VCaP (cell line): ENCODE data around the gene RINL.

Source experiments
- H3K27ac ChIP-seq: fragments of 450-650 bp; 2 replicates; pipeline ENCODE4 v1.5.1; 2017
- TF ChIP-seq, protein P1 (sequence below): fragments of 450-650 bp; conservative IDR thresholded peaks from 2 replicates; pipeline ENCODE4 v1.5.1; 2017; ENCODE audit warnings: mild to moderate bottlenecking, moderate library complexity

RINL gene

DNA sequence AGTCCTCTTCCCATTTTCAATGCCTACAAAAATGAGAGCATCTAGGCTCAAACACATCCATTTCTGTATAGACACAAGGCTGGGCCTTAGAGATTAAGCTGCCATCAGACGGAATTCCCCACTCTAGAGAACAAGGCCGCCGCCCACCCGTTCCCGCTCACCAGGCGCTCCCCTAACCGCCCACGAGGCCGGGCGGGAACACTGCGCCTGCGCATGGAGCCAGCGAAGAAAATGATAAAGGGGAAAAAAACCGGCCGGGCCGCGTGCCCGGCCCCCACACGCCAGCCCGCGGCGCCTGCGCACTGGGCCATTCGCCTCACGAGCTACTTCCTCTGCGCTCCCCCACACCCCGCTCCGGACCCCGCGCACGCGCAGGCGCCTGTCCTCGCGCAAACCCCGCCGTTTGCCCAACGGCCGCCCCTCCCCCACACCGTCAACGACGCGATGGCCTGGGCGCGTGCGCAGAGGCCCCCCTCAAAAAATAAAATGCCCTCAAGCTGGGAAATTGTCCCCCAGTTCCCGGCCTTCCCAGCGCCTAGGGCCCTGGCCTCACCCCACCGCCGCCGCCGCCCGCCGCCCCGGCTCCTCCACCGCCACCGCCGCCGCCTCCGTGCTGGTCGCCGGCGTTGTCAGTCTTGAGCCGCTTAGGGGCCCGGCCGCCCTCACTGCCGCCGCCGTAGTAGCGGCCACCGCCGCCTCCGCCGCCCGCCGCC lies 28.8 kb downstream of the RINL start:
- TF ChIP-seq, protein P1, sequence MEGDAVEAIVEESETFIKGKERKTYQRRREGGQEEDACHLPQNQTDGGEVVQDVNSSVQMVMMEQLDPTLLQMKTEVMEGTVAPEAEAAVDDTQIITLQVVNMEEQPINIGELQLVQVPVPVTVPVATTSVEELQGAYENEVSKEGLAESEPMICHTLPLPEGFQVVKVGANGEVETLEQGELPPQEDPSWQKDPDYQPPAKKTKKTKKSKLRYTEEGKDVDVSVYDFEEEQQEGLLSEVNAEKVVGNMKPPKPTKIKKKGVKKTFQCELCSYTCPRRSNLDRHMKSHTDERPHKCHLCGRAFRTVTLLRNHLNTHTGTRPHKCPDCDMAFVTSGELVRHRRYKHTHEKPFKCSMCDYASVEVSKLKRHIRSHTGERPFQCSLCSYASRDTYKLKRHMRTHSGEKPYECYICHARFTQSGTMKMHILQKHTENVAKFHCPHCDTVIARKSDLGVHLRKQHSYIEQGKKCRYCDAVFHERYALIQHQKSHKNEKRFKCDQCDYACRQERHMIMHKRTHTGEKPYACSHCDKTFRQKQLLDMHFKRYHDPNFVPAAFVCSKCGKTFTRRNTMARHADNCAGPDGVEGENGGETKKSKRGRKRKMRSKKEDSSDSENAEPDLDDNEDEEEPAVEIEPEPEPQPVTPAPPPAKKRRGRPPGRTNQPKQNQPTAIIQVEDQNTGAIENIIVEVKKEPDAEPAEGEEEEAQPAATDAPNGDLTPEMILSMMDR, result no peak
- peak overlapping the region; percentile 100 for H3K27ac ChIP-seq

DNA sequence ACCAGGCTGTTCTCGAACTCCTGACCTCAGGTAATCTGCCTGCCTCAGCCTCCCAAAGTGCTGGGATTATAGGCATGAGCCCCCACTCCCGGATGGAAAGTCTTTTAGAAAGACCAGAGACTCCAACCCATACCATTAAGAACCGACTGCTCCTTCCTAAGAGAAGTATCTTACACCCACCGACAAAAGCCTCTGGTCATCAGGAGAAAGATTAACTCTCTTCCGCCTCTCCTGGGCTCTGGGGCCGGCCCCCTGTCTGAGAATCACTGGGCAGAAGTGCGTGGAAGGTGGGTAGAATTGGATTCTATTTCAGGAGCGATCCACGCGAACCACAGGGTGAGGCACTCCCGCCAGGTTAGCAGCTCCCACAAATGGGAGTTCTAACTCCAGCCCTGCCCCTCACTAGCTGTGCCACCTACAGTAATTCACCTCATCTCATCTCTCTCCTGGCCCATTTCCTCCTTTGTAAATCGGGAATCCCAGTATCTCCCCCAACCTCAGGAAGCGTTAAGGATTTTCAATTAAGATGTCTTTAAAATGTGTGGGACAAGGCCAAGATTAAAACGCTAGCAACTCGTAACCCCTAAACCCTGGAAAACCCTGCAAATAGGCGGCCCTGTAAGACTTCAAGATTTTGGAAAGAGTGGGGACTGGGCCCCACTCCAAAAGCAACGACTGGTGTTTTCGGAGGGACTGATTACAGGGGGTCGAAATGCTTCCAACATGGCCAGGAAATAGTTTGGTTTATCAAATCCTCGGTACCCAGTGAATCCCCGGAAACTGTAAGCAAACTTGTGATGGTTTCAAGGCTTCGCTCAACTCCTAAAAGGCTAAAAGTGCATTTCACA lies 29.6 kb downstream of the RINL start:
- TF ChIP-seq, protein P1, result no peak
- peak overlapping the region; percentile 100 for H3K27ac ChIP-seq

DNA sequence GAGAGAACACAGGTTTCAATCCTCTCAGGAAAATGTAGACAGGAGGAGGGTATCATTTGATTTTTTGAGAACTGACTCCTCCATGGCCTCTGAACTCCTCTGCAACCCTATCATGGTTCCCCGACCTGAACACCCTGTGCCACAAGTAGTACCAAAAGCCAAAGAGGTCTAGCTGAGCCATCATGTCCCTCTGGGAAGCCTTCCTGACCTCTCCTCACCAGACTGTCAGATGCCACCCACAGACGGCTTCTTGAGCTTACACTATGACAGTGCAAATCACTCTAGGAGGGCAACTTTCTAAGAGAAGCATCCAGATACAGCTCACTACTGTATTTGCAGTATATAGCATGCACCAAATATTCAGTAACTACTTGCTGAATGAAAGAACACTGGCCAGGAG lies 32.0 kb downstream of the RINL start:
- TF ChIP-seq, protein P1, result no peak
- peak overlapping the region; percentile 100 for H3K27ac ChIP-seq

- peak overlapping the region; percentile 100 for H3K27ac ChIP-seq
- TF ChIP-seq, protein P1, result no peak
Measured at GRCh38 chr19:38845374-38846024, 32.6 kb downstream of the RINL start.

DNA sequence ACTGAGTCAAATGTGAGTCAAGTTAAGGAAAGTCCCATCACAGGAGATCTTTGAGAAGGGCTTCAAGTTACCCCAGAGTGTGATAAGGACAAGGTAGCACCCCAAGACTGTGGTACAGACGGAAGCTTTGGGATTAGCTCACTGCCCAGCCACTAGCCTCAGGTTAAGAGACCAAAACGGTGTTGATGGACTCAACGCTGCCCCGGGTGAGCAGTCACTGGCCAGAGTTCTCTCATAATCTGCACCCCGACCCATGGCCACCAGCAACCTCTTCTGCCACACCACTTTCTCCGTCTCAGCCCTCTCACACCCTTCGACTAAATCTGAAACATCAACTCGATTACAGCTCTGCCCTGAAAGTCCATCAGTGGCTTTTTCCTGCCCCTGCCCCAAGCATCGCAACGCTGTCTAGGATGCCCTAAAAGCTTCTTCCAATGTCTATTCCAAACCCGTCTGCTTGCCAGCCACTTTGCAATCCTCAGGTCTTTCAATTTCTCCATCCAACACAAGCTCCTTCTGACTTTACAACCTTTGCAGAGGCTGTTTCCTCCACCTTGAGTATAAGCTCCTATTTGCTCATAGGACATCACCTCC lies 33.9 kb downstream of the RINL start:
- TF ChIP-seq, protein P1, result no peak
- H3K27ac ChIP-seq, result peak overlapping the region; percentile 100

DNA sequence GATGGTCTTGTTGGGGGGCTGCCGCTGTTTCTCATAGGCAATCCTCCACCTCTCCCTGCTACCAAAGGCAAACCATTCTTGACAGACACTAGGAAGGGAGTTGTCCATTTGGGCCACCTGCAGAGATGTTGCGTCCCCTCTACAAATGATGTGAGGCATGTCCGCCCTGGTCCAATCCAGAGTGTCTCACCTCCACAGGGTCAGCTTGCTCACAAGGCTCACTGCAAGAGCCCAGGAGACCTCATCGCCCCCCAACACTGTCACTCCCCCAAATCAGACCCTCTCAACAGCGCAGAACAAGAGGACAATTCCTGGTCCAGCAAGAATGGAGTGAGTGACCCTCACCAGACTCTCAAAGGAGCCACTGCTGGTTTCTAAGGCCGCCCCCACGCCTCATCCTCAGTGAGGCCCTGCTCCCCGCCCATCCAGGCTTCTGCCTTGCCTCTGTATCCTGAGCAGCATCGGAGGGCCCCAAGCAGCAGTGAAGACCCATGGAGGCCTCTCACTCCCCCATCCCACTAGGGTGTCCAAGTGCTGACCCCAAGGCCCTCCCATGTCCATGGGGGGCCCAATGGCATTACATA lies 34.8 kb downstream of the RINL start:
- TF ChIP-seq, protein P1, result no peak

More for the DNA sequence above, 34.8 kb downstream of the RINL start:
- peak overlapping the region; percentile 100 for H3K27ac ChIP-seq
